Measurements from ENCODE around the gene PDE8A.

The PDE8A gene, protein sequence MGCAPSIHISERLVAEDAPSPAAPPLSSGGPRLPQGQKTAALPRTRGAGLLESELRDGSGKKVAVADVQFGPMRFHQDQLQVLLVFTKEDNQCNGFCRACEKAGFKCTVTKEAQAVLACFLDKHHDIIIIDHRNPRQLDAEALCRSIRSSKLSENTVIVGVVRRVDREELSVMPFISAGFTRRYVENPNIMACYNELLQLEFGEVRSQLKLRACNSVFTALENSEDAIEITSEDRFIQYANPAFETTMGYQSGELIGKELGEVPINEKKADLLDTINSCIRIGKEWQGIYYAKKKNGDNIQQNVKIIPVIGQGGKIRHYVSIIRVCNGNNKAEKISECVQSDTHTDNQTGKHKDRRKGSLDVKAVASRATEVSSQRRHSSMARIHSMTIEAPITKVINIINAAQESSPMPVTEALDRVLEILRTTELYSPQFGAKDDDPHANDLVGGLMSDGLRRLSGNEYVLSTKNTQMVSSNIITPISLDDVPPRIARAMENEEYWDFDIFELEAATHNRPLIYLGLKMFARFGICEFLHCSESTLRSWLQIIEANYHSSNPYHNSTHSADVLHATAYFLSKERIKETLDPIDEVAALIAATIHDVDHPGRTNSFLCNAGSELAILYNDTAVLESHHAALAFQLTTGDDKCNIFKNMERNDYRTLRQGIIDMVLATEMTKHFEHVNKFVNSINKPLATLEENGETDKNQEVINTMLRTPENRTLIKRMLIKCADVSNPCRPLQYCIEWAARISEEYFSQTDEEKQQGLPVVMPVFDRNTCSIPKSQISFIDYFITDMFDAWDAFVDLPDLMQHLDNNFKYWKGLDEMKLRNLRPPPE

DNA sequence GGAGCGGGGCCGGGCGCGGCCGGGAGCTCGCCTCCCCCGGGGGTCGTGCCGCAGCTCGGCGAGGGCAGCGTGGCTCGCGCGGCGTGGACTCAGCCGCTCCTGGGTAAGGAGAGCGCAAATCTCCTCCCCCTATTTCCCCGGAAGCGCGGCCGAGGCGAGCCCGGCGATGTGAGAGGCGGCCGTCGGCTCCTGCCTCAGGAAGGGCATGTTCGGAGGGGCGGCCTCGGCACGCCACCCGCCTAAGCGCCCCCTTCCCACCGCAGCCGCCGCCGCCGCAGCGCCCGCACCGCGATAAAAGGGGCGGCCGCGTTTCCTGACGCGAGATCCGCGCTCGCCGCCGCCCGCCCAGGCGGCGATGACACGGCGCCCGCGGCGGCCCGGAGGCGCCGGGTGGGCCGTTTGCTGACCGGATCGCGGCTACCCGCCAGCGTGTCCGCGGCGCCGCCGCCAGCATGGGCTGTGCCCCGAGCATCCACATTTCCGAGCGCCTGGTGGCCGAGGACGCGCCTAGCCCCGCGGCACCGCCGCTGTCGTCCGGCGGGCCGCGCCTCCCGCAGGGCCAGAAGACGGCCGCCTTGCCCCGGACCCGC is at the start of gene PDE8A:
TSS of gene PDE8A (plus strand) at position 146 of the 590 bp plus-strand sequence. CDS start at position 453, 307 bp downstream.
- DNase-seq: no peak

DNA sequence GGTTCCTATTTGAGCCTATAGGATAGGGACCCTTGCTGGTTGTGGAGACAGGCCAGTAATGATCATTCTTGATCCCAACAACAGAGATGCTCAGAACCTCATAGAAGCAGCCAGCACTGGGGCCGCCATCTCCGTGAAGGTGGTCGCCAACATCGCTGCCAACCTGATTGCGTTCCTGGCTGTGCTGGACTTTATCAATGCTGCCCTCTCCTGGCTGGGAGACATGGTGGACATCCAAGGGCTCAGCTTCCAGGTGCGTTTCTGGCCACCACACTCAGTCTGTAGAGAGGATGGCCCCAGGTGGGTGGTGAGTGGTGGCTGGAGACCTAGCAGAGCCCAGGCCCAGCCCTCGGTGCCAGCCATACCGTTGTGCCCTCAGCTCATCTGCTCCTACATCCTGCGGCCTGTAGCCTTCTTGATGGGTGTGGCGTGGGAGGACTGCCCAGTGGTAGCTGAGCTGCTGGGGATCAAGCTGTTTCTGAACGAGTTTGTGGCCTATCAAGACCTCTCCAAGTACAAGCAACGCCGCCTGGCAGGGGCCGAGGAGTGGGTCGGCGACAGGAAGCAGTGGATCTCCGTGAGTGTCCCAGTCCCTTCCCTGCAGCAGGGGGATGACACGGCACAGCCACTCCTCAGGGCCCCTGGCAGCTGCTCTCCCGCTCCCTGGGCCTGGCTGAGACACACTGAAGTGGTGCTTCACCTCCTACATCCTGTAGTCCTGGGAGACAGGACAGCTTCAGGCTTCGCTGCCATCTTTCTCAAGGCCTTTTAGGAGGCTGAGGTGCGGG is 46.5 kb upstream of the PDE8A start:
- DNase-seq: no peak

DNA sequence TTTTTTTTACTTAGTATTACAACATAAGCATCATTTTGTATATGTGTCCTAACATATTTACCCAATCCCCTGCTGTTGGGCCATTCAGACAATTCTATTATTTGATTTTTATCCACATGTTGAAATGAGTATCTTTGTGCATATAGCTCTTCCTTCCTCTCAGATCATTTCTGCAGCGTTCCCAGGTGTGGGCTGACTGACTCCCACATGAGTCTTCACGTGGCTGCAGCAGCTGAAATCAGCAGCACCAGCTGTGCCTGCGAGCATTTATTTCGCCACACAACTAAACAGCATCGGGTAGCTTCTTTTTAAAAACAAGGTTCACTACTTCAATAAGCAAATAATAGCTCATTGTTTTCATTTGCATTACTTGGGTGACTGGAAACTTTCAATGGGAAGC is 44.5 kb upstream of the PDE8A start:
- no peak for DNase-seq

DNA sequence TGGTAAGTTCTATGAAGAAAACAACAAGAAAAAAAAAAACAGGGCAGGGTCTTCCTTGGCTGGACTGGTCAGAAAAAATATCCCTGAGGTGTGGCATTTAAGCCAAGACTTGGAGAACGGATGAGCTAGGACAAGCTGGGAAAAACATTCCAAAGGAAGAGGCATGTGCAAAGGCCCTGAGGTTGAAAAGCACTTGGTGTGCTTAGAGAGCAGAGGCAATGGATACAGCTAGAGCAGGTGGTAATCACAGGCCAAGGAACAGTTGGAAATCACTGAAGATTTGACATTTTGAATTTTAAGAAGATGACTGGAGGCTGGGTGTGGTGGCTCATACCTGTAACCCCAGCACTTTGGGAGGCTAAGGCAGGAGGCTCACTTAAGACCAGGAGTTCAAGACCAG is 42.9 kb upstream of the PDE8A start:
- DNase-seq: no peak

DNA sequence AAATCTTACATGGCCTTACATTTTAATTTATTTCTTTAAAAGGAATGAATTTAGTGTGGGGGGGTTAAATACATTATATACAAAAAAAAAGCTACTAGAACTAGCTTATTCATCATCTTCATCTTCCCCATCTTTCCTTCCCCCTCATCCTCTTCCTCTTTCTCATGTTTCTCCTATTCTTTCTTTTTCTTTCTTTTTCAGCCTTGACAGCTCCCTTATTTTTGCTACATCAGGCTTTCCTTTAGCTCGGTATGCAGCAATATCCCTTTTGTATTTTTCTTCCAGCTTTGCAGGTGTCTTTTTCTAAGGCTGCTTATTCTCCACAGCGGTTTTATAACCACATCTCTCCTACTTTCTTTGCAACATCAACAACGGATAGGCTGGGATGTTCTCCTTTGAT is 41.3 kb upstream of the PDE8A start:
- no peak for DNase-seq

DNA sequence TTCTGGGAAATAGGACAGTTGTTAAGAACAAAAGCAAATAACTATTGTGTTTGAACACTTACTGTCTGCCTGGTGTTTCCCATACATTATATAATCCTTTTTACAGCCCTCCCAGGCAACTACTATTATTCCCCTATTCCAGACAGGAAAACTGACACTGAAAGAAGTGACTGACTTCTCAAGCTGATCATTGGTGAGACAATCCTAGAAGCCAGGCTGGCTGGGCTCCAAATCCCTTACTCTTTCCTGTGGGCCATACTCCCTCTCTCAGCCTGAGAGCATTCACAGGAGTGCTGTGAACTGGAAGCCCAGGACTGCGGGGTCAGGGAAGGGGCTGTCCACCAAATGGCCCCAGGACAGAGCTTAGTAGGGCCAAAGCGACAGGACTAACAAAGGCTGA is 39.2 kb upstream of the PDE8A start:
- no peak for DNase-seq

DNA sequence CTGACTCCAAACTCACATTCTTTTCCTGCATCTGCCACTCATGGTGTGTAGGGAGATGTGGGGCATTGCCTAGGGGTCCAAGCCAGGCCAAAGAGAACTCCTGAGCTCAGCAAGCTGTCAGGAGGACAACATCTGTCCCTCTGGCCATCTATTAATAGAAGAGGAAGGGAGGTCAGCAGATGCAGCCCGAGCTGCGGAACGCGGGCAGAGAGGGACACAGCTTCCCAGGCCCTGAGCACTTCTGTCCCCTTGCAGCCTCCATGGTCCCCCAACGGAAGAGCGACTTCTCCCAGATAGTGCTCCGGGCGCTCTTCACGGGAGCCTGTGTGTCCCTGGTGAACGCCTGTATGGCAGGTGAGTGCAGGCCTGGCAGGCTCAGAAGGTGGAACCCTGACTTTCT is 37.3 kb upstream of the PDE8A start:
- DNase-seq: no peak

DNA sequence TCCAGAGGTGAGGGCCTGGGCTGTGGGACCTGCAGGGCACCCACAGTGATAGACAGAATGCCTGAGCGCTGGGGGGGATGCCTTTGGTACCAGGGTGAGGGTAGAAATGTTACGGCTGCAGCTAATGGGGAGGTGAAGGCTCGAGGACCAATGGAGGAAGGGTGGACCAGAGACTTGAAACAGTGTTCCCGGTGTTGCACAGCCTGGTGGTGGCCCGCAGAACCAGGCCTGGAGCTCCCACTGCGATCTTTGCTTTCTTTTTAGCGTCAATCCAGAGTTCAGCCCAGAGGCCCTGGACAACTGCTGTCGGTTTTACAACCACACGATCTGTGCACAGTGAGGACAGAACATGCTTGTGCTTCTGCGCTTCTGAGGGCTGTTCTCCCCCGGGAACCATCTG is 36.8 kb upstream of the PDE8A start:
- no peak for DNase-seq

DNA sequence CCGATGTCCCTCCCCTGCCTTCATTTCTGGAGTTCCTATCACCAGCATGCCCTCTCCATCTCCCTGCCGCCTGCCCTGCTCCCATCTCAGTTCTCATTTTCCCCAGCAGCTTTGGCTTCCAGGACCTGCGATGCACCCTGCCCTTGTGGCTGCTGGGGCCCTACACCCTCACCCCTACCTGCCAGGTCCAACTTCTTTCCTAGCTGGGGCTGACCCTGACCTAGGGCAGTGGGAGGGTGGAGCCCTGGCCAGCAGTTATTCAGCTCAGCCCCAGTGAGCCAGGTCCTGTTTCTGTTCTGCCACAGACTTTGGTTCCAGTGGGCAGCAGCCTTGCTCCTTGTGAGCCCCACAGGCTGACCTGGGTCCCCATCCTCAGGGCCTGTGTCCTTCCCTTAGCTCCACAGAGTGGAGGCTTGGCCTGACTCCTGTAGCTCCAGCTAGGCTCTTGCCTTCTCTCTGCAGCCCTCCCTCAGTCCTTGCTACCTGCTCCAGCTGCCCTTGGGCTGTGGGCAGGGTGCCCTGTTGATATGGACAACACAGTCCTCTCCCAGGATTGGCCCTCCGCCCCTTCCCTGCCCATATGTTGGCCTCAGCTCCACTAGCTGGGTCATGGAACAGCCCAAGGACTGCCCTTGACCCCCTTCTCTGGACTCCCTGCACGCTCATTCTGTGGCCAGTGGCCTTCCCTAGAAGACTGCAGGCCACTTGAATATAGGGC is 34.7 kb upstream of the PDE8A start:
- no peak for DNase-seq

DNA sequence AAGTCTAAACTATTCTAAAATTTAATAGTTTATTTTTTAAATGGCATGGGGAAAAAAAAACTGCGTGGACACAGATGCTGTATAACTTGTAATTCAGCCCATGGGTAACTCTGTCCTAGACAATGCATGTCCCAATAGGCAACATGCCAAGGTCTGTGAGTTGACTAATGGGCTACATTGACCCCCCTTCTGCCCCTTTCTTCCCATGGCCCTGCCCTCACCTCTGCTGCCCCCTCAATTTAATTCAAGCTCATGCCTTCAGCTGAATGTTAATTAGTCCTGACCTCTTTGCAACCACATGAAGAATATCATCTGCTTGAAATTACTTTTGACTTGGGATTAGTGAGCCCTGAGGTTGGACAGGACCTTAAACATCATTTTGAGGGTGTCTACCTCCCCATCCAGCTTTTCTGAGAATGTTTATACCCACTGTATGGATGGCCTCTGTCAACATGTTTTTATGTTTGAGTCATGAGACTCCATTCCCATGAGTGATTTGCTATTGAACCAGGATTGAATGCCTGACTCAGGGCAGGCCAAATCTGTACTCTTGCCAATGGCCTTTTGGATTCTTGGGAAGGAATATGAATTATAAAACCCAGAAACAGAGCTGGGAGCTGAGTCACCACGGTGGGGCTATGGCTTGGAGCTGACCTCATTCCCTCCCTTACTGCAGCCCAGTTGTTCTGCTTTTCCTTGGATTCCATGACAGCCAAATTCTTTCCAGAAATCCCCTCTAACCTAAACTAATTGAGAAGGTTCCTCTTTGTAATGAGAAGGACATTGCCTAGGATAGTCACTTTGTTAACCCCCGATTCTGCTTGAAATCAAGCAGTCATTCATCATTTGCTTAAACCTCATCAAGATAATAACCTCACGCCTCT is 33.5 kb upstream of the PDE8A start:
- no peak for DNase-seq

DNA sequence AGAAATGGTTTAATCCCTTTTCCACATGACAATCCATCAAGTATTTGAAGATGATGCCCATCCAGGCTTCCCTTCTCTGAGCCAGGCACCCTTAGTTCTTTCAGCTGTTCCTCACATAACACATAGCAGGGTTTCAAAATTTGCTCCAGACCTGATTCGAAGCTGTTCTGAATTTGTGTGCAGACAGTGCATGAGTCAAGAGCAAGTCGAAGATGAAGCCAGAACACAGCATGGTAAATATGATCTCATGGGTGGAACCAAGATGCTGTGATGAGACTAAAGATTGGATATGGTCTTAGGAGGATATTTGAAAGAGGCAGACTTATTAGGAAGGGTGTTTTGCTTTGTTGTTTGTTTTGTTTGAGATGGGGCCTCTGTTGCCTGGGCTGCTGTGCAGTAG is 32.6 kb upstream of the PDE8A start:
- DNase-seq: no peak

DNA sequence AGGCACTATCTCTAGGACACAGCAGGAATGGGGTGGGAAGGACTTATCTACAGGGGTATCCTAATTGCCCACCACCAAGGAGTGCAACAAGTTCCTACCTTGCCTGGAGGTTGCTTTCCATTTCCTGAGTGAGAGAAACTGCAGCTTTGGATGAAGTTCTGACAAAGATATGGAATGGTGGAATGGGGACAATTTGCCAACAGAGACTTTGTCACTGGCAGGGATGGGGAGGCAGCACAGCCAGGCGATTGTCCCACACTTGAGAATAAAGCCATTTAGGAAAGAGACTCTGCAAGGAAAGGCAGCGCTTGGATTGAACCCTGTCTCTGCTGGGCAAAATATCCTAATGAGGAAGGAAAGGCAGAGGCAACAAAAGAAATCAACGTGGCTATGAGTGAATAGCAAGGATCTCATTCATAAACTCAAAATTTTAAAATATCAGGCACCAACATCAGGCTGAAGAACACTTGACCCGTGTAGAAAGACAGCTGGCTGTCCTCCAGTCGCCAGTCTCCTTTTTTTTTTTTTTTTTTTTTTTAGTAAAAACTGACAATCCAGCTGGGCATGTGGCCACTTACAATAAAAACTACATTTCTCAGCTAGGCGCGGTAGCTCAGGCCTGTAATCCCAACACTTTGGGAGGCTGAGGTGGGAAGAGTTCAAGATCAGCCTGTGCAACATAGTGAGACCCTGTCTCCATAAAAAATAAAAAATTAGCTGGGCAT is 31.6 kb upstream of the PDE8A start:
- DNase-seq: no peak

DNA sequence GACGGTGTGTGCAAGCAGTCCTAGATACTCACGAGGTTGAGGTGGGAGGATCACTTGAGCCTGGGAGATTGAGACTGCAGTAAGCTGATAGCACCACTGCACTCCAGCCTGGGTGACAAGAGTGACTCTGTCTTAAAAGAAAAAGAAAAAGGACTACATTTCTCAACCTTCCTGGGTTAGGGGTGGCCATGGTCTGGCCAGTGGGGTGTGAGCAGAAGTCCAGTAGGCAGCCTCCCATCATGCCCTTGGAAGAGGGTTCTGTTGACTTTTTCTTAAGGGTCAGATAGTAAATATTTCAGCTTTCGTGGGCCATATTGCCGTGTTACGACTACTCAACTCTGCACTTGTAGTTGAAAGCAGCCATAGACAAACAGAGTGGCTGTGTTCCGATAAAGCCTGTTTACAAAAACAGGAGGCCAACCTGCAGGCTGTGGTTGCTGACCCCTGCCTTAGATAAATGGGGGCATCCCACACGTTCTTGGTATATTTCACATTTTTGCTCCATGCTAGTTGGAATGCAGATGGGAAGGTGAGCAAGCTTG is 31.0 kb upstream of the PDE8A start:
- no peak for DNase-seq

DNA sequence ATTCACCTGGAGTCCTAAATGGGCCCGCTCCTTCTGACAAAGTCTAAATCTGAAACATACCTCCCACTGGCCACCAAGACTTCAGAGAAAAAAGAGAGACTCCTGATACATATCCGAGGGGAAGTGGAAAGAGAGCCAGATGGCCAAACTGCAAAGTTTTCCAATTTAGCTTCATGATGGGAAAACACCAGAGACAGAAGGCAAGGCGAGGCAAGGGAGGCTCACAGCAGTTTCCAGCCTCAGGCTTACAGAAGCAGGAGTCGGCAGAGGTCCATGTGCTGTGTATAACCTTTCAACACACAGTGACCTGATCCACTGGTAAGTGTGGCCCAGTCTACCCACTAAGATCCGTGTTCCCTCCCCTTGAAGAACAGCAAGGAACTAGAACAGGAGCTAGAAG is 29.9 kb upstream of the PDE8A start:
- no peak for DNase-seq

DNA sequence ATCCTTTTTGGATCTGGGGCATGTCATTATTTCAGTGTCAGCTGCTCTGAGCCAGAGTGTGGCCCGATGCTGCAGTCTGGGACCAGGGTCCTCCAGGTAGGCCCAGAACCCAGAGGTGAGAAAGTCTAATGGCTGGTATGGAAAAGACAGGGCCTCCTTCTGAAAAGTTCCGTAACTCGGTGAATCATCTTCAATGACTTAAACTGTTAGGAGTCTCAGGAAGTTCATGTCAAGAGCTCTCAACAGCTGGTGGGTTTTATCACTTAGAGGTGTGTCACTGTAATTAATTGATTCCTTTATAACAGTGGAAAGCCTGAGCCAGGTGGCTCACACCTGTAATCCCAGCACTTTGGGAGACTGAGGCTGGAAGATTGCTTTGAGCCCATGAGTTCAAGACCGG is 28.5 kb upstream of the PDE8A start:
- DNase-seq: no peak

DNA sequence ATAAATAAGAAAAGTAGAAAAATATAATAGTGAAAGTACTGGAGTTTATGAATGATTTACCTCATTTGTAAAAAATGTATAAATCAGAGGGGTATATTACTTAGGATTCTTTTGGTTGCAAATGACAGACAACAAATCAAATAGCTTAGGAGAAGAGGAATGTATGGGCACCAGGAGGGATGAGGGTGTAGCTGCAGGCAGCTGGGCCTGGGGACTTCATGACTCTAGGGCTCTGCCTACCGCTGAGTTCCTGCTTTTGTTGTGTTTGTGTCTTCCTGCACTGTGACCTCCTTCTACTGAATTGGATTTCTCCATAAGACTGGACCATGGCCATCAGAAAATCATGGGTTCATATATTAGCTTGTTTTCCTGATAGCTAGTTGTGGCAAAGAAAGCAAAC is 27.9 kb upstream of the PDE8A start:
- DNase-seq: no peak

DNA sequence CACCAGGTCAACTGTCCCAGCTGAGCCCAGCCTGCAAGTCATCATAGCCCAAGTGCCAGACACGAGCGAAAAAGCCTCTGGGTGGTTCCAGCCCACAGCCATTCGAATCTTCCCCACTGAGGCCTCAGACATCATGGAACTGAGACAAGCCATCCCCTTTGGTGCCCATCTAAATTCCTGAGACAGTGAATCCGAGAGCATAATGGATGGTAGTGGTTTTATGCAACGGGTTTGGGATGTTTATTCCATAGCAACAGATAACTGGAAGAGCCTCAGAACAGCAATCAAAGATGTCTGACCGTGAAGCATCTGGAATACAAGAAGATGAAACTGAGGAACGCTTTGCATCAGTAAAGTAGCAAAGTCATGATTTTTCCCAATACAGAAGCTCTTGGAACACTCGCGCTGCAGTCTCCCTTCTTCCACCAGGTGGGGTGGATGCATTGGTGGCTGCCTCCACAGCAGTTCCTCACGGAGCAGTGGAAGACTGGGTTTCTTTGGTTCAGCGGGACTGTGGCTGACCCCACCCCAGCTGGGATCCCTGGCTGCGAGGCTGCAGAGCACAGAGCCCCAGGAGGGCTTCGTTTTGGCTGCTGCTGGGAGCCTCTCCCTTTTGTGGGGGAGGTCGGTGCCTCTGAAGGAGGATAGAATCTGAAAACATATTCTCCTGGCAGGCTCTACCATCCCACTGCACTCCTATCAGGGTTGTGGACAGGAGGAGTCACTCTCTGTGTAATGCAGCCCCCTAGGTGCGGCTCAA is 26.4 kb upstream of the PDE8A start:
- no peak for DNase-seq

DNA sequence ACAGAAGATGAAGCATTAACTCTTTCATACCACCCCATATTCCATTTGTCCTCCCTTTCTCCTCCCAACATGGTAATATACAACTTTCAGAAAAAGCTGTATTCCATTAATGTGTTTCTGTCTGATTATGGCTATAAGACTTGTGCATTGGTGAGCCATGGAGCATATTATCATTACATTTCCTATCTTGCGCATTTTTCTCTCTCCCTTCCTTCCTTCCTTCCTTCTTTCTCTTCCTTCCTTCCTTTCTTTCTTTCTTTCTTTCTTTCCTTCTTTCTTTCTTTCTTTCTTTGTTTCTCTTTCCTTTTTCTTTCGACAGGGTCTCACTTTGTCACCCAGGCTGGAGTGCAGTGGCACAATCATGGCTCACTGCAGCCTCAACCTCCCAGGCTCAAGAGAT is 25.5 kb upstream of the PDE8A start:
- DNase-seq: no peak

DNA sequence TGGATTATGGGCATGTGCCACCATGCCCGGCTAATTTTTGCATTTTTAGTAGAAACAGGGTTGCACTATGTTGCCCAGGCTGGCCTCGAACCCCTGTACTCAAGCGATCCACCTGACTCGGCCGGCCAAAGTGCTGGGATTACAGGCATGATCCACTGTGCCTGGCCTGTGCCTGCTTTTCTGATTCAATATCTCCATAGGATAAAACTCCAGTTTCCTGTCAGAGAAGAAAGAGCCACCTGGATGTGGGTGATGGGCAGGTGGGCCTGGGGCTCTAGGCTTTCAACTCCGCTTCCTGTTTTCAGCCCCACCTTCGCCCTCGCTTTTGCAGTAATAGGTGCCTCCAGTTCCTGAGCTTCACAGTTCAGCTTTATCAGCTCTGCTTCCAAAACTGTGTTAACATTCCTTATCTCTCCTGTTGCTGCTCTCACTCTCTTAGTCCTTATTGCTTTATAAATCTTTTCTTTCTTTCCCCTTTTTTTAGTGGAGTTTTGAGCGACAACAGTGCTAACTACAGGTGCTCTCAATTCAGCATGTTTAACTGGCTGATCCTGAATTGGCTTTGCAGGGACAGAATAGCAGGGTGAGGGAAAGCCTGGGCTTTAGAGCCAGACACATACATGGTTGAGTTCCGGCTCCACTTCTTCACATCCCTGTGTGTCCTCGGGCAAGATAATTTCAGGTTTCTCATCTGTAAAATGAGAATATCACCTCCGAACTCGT is 21.1 kb upstream of the PDE8A start:
- no peak for DNase-seq

Measured in NCI-H2081 treated with DMSO at 0.1 percent for 48 hours (cell line).